GM13976 (cell line): Measurements from ENCODE around the gene DUS3L.

ENCODE experiments used
- DNase-seq: peaks from one replicate; pipeline ENCODE4 v3.0.0; 2012; ENCODE audit warnings: low spot score
- in situ Hi-C: fragments of 300-500 bp; cut with MboI; formaldehyde crosslinking; loops from one replicate; pipeline ENCODE4 v1.12.0; 2022; ENCODE audit warnings: low sequenced_read_pairs, mixed read lengths, inconsistent platforms; ENCODE audit not compliant: unreplicated experiment
- TF ChIP-seq, protein P1 (sequence below): IDR thresholded peaks from 2 replicates; pipeline ENCODE4 v1.5.1; 2012; ENCODE audit warnings: borderline replicate concordance, mild to moderate bottlenecking; ENCODE audit not compliant: insufficient read depth; ENCODE audit errors: extremely low read depth, missing control alignments, control extremely low read depth

Gene DUS3L

DNA sequence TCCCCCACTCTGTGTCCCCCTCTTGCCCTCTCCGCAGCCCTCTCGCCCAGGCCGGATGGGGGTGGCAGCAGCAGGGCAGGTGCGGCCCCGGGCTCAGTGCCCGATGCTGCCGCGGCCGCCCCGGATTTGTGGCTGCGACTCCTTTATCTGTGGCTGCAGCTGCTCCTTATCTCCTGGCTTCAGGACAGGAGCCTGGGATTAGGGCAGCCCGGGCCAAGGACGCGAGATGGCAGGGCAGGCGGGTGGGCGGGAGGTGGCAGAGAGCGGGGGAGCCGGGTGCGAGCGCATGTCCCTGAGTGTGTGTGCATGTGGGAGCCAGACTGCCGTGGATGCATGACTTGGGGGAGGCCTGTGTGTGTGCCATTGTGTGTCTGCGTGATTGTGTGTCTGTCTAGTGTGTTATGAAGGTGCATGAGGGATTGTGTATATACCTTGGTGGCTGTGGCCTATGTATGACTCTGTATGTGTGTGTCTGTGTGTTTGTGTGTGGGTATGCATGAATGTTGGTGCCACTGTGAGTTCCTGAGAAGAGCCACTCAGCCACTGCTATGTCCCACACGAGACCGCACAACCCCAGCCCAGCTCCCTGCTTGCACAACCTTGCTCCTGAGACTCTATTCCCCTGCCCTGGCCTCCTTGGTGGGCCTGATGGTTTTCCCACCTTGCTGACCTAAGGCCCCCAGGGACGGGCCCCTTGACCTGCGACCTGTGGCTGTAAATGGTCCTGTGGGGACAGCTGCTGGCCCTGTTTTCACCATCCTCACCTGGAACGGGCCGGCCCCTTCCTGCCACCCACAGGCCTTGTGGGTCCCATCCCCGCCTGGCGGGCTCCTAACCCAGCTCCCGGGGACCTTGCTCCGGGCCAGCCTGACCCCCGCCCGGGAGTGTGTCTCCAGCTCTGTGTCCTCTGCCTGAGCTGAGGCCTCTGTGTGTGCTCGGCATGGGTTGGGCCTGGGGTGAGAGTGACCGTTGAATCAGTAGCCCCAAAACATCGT lies 8.6 kb upstream of the DUS3L start:
- TF ChIP-seq, protein P1, sequence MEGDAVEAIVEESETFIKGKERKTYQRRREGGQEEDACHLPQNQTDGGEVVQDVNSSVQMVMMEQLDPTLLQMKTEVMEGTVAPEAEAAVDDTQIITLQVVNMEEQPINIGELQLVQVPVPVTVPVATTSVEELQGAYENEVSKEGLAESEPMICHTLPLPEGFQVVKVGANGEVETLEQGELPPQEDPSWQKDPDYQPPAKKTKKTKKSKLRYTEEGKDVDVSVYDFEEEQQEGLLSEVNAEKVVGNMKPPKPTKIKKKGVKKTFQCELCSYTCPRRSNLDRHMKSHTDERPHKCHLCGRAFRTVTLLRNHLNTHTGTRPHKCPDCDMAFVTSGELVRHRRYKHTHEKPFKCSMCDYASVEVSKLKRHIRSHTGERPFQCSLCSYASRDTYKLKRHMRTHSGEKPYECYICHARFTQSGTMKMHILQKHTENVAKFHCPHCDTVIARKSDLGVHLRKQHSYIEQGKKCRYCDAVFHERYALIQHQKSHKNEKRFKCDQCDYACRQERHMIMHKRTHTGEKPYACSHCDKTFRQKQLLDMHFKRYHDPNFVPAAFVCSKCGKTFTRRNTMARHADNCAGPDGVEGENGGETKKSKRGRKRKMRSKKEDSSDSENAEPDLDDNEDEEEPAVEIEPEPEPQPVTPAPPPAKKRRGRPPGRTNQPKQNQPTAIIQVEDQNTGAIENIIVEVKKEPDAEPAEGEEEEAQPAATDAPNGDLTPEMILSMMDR, result no peak
- in situ Hi-C loops, result loop anchor here (10.0 kb wide), 1 partner anchor 225 kb away; no protein-coding TSS in a partner anchor
- DNase-seq, result no peak

DNA sequence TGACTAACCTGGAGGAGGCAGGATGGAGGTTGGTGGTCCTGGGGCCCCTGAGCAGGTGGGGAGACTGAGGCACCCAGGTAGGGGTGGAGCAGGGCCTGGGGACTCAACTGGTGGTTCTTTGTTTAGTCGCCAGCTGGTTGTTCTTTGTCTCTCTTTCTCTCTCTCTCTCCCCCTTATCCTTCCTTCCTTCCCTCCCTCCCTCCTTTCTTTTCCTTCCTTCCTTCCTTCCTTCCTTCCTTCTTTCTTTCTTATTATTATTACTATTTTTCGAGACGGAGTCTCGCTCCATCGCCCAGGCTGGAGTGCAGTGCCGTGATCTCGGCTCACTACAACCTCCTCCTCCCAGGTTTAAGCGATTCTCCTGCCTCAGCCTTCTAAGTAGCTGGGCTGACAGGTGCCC lies 7.3 kb upstream of the DUS3L start:
- in situ Hi-C loops, result no loop called here
- TF ChIP-seq, protein P1, result no peak
- DNase-seq, result no peak

DNA sequence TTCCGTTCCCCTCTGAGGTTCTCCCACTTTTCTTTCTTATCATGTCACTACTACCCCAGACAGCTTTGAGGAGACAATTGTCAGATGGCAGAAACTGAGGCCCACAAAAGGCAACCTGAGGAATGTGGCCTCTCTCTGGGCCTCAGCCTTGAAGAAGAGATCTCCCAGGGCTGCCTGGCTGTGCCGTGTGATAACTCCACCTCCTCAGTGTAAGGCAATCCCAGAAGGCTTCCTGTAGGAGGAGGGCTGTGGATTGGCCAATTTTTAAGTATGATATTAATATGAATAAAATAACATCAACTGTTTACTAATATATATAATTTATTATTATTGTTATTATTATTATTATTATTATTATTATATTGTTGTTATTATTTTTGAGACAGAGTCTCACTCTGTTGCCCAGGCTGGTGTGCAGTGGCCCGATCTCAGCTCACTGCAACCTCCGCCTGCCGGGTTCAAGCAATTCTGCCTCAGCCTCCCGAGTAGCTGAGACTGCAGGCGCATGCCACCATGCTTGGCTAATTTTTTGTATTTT lies 4.5 kb upstream of the DUS3L start:
- DNase-seq, result no peak
- TF ChIP-seq, protein P1, result no peak
- in situ Hi-C loops, result no loop called here

DNA sequence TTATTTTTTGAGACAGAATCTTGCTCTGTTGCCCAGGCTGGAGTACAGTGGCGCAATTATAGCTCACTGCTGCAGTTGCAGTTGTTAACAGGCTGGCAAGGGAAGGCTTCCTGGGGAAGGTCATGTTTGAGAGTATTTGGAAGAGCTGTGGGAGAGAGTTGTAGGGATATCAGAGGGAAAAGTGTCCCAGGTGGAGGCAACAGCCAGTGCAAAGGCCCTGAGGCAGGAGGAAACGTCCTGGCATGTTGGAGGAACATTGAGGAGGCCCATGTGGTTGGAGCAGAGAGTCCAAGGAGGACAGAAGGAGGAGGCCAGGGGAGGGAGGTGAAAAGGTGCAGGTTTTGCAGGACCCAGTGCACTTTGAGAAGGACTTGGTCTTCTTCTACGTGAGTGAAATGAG lies 2.2 kb upstream of the DUS3L start:
- DNase-seq, result no peak
- in situ Hi-C loops, result no loop called here
- TF ChIP-seq, protein P1, result no peak

DNA sequence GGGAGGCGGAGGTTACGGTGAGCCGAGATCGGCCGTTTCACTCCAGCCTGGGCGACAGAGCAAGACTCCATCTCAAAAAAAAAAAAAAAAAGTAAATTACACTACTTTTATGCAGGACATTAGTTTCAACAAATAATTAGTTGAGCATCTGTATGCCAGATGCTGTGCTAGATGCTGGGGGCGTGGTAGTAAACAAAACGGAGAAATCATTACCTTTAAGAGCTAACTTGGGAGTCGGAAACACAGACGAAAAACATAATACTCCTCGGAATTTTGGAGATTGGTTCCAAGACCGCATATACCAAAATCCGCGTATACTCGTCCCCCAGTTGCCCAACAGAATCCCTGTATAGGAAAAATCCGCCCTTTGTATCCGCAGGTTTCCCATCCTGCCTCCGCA lies 1.3 kb upstream of the DUS3L start:
- no peak for DNase-seq
- TF ChIP-seq, protein P1, result no peak
- in situ Hi-C loops, result no loop called here

DNA sequence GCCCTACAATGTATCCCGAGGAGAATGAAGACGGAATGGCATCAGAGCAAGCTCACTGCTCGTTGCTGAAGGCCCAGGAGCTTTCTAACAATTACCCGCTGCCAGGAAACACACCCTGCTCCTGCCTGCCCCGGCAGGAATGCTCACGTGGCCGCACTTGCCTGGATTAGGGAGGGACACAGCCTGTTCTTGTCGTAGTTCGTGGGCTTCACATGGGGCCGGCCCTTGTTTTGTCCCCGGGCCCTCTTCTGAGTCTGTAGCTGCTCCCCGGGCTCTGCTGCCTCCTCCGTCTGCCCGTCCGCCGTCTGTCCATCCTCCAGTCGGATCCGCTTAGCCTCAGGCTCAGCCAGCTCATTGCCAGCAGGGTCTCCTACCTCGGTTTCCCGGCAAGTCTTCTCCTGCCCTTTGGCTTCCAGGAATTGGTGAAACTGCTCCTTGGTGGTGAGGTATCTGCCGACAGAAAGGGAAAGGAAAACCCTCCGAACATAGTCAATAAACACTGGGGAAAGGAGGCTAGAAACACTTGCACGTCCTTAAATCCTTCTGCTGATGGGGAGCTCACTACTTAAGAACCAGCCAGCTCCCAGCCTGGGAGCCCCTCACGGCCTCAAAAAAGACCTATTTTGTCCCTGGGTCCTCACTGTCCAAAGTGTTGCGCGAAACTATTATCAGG lies 941 bp downstream of the DUS3L start:
- in situ Hi-C loops, result no loop called here
- no peak for DNase-seq
- TF ChIP-seq, protein P1, result no peak
